KMS-11 (cell line): Measurements from ENCODE around the gene MYH15.

Experiments
- H2AFZ ChIP-seq: fragments of 200-600 bp; sonication (generic); 2 replicates; pipeline ENCODE4 v1.6.1; 2016; ENCODE audit warnings: antibody characterized with exemption, mixed run types, low read depth
- H3K27ac ChIP-seq: fragments of 200-600 bp; sonication (generic); 2 replicates; pipeline ENCODE4 v1.6.1; 2016; ENCODE audit warnings: mild to moderate bottlenecking, mixed run types
- H3K27me3 ChIP-seq: fragments of 200-600 bp; sonication (generic); 2 replicates; pipeline ENCODE4 v1.6.1; 2017; ENCODE audit warnings: mild to moderate bottlenecking, low read depth, mixed run types, moderate library complexity; ENCODE audit not compliant: insufficient read depth
- H3K36me3 ChIP-seq: fragments of 200-600 bp; sonication (generic); 2 replicates; pipeline ENCODE4 v1.6.1; 2017; ENCODE audit warnings: mild to moderate bottlenecking, mixed run types; ENCODE audit not compliant: insufficient read depth
- H3K4me1 ChIP-seq: fragments of 200-600 bp; sonication (generic); 2 replicates; pipeline ENCODE4 v1.6.1; 2016; ENCODE audit warnings: mild to moderate bottlenecking, low read depth, mixed run types; ENCODE audit not compliant: poor library complexity, severe bottlenecking
- H3K4me2 ChIP-seq: fragments of 200-600 bp; sonication (generic); 2 replicates; pipeline ENCODE4 v1.7.0; 2016; ENCODE audit warnings: mild to moderate bottlenecking, mixed run types
- H3K4me3 ChIP-seq: fragments of 200-600 bp; sonication (generic); IDR thresholded peaks from 2 replicates; pipeline ENCODE4 v1.6.1; 2017; ENCODE audit warnings: low read depth, low read length, mixed read lengths; ENCODE audit not compliant: insufficient read depth
- H3K79me2 ChIP-seq: fragments of 200-600 bp; sonication (generic); 2 replicates; pipeline ENCODE4 v1.6.1; 2016; ENCODE audit warnings: low read depth, mixed run types; ENCODE audit not compliant: insufficient read depth
- H3K9ac ChIP-seq: fragments of 200-600 bp; sonication (generic); 2 replicates; pipeline ENCODE4 v1.6.1; 2016; ENCODE audit warnings: mild to moderate bottlenecking, mixed run types
- H4K20me1 ChIP-seq: fragments of 200-600 bp; sonication (generic); 2 replicates; pipeline ENCODE4 v1.6.1; 2016; ENCODE audit warnings: mild to moderate bottlenecking, mixed run types; ENCODE audit not compliant: insufficient read depth
- CTCF ChIP-seq: fragments of 200-600 bp; sonication (generic); conservative IDR thresholded peaks from 2 replicates; pipeline ENCODE4 v1.6.1; 2017; ENCODE audit warnings: low read depth, mild to moderate bottlenecking, antibody characterized with exemption, low read length, moderate library complexity, mixed read lengths

Gene MYH15

GRCh38 chr3:108410531-108410984, 99.8 kb downstream of the MYH15 start:
- Histone ChIP-seq H3K9ac (no peak overlapping the region), H3K27me3 (no peaks in the 10 kb centered on the region), H3K4me1 (peaks cover 11% of the 10 kb centered on the region), H3K4me3 (no peak overlapping the region), H3K27ac (no peak overlapping the region), H3K36me3 (no peaks in the 10 kb centered on the region), H3K79me2 (no peaks in the 10 kb centered on the region), H3K4me2 (no peak overlapping the region), H4K20me1 (no peaks in the 10 kb centered on the region), H2AFZ (no peak overlapping the region)
- TF ChIP-seq CTCF, result no peak

GRCh38 chr3:108409800-108410178, 100.6 kb downstream of the MYH15 start:
- no peak for TF ChIP-seq CTCF
- no peaks in the 10 kb centered on the region for H3K27me3 ChIP-seq
- no peaks in the 10 kb centered on the region for H3K79me2 ChIP-seq
- H3K4me3 ChIP-seq, result no peak overlapping the region
- H3K4me1 ChIP-seq, result peaks cover 13% of the 10 kb centered on the region
- H3K9ac ChIP-seq, result no peak overlapping the region
- H4K20me1 ChIP-seq, result no peaks in the 10 kb centered on the region
- no peak overlapping the region for H3K4me2 ChIP-seq
- no peaks in the 10 kb centered on the region for H3K36me3 ChIP-seq
- H3K27ac ChIP-seq, result no peak overlapping the region
- no peak overlapping the region for H2AFZ ChIP-seq

GRCh38 chr3:108408883-108409799, 101.3 kb downstream of the MYH15 start:
- no peaks in the 10 kb centered on the region for H3K79me2 ChIP-seq
- H3K4me1 ChIP-seq, result peaks cover 13% of the 10 kb centered on the region
- no peak overlapping the region for H3K27ac ChIP-seq
- H3K27me3 ChIP-seq, result no peaks in the 10 kb centered on the region
- H4K20me1 ChIP-seq, result no peaks in the 10 kb centered on the region
- no peak for TF ChIP-seq CTCF
- H3K9ac ChIP-seq, result no peak overlapping the region
- no peak overlapping the region for H2AFZ ChIP-seq
- no peak overlapping the region for H3K4me2 ChIP-seq
- H3K36me3 ChIP-seq, result no peaks in the 10 kb centered on the region
- no peak overlapping the region for H3K4me3 ChIP-seq

GRCh38 chr3:108407886-108408285, 102.5 kb downstream of the MYH15 start:
- Histone ChIP-seq H3K4me3 (no peak overlapping the region), H3K27ac (no peak overlapping the region), H3K36me3 (no peaks in the 10 kb centered on the region), H2AFZ (no peak overlapping the region), H3K4me2 (no peak overlapping the region), H3K4me1 (peaks cover 13% of the 10 kb centered on the region), H3K27me3 (no peaks in the 10 kb centered on the region), H3K9ac (no peak overlapping the region), H4K20me1 (no peaks in the 10 kb centered on the region), H3K79me2 (no peaks in the 10 kb centered on the region)
- TF ChIP-seq CTCF, result no peak
